AG04450 (cell line): ENCODE results near the gene KCNIP1. TPM values are rescaled to one million over a fixed set of nuclear protein-coding genes. Genes with fewer than 3 reads are reported as not detected.

Source experiments
- CTCF ChIA-PET: fragments of 300-600, 350-600 bp; formaldehyde crosslinking; extraction: SDS; loops from one replicate; lab custom pipeline; 2022; ENCODE audit warnings: antibody characterized with exemption, inconsistent platforms; lab: Charles Lee
- POLR2A ChIA-PET: fragments of 350-600 bp; formaldehyde crosslinking; extraction: SDS; loops from one replicate; lab custom pipeline; 2021; ENCODE audit warnings: antibody characterized with exemption, inconsistent platforms; lab: Yijun Ruan, JAX
- DNase-seq: peaks from one replicate; pipeline ENCODE4 v3.0.0-alpha.2; 2011; ENCODE audit warnings: low read depth, low spot score
- H3K27ac ChIP-seq: one replicate; pipeline ENCODE4 v1.5.1; 2012; ENCODE audit warnings: low read depth, low read length, control low read depth
- H3K27me3 ChIP-seq: one replicate; pipeline ENCODE4 v1.6.0; 2012; ENCODE audit warnings: low read length; ENCODE audit not compliant: control insufficient read depth, insufficient read depth
- H3K4me3 ChIP-seq: 2 replicates; pipeline ENCODE4 v1.5.1; 2011; ENCODE audit warnings: mild to moderate bottlenecking, low read depth, low read length, control low read depth
- H3K9me3 ChIP-seq: 2 replicates; pipeline ENCODE4 v1.5.1; 2012; ENCODE audit warnings: low read length; ENCODE audit not compliant: control insufficient read depth, insufficient read depth
- polyA plus RNA-seq: library from polyadenylated mRNA; depleted of rRNA; stranded (reverse); fragments of >200 nt; gene quantifications from 2 replicates; pipeline ENCODE4 v1.2.3, GENCODE V29; 2011
- TF ChIP-seq, protein P1 (sequence below): IDR thresholded peaks from 2 replicates; pipeline ENCODE4 v1.5.1; 2011; ENCODE audit warnings: low read depth, low read length, control low read depth, inconsistent platforms

The KCNIP1 gene
- polyA plus RNA-seq, 1 experiment = not detected

DNA sequence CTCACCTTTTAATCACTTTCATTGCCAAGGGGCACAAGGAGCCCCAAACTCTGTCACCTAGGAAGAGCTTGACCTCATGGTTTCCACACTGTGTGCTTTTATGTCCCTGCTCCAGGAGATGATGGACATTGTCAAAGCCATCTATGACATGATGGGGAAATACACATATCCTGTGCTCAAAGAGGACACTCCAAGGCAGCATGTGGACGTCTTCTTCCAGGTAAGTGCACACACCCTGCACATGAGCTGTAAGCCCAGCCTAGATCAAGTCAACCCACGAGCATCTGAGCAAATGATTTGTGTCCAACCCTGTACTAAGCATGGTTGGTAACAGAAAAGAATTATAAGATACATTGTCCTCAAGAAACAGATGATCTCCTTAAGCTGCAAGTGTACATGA, 228.9 kb downstream of the KCNIP1 start:
- no peak for DNase-seq
- TF ChIP-seq, protein P1, sequence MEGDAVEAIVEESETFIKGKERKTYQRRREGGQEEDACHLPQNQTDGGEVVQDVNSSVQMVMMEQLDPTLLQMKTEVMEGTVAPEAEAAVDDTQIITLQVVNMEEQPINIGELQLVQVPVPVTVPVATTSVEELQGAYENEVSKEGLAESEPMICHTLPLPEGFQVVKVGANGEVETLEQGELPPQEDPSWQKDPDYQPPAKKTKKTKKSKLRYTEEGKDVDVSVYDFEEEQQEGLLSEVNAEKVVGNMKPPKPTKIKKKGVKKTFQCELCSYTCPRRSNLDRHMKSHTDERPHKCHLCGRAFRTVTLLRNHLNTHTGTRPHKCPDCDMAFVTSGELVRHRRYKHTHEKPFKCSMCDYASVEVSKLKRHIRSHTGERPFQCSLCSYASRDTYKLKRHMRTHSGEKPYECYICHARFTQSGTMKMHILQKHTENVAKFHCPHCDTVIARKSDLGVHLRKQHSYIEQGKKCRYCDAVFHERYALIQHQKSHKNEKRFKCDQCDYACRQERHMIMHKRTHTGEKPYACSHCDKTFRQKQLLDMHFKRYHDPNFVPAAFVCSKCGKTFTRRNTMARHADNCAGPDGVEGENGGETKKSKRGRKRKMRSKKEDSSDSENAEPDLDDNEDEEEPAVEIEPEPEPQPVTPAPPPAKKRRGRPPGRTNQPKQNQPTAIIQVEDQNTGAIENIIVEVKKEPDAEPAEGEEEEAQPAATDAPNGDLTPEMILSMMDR = no peak
- no peak overlapping the region for H3K4me3 ChIP-seq
- ChIA-PET CTCF (interaction anchor here (1.4 kb wide), 1 partner anchor 12 kb away, joined by 5 read pairs; no protein-coding TSS in a partner anchor), POLR2A (interaction anchor here (0.6 kb wide), 1 partner anchor 860 kb away, joined by 5 read pairs; no protein-coding TSS in a partner anchor)
- no peak overlapping the region for H3K27ac ChIP-seq
- no peaks in the 10 kb centered on the region for H3K9me3 ChIP-seq
- H3K27me3 ChIP-seq = no peaks in the 10 kb centered on the region

DNA sequence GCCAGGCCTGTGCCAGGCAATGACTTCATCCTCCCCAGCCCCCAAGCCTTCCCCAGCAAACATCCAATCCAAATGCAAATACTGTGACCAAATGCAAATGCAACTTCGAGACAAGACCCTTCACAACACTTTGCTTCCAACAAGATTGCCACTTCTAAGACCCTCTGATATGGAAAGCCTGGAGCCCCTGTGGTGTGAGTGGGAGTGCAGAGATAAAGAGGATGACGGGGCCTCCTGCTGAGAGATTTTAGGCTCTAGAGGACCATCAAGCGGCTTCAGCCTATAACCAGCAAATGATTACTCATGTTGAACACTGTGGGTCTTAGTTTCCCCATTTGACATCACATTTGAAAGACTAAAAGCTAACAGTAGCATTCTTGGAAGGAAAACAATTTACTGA, 233.1 kb downstream of the KCNIP1 start:
- Histone ChIP-seq H3K9me3 (no peaks in the 10 kb centered on the region), H3K27me3 (no peaks in the 10 kb centered on the region), H3K27ac (no peak overlapping the region), H3K4me3 (no peak overlapping the region)
- CTCF ChIA-PET = no interaction called here
- no peak for DNase-seq
- POLR2A ChIA-PET = no interaction called here
- TF ChIP-seq, protein P1 = no peak

DNA sequence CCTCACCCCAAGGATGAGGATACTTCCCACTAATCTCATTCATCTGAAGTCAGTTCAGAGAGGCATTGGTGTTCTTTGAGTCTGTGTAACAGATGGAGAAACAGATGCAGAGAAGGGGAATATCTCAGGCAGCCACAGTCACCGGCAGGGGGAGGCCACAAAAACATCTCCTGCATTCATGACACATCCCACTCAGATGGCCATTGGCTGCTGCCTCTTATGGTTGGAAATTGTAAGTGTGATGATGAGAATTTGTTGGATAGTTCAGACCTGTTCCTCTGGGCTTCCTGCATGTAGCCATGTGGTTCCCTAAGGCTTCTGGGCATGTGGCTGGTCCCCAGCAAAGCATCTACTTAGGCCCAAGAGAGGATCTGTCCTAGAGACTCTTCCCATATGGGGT, 233.8 kb downstream of the KCNIP1 start:
- Histone ChIP-seq H3K27ac (no peak overlapping the region), H3K9me3 (no peaks in the 10 kb centered on the region), H3K4me3 (no peak overlapping the region), H3K27me3 (no peaks in the 10 kb centered on the region)
- TF ChIP-seq, protein P1 = no peak
- DNase-seq = no peak
- POLR2A ChIA-PET = no interaction called here
- CTCF ChIA-PET = no interaction called here

DNA sequence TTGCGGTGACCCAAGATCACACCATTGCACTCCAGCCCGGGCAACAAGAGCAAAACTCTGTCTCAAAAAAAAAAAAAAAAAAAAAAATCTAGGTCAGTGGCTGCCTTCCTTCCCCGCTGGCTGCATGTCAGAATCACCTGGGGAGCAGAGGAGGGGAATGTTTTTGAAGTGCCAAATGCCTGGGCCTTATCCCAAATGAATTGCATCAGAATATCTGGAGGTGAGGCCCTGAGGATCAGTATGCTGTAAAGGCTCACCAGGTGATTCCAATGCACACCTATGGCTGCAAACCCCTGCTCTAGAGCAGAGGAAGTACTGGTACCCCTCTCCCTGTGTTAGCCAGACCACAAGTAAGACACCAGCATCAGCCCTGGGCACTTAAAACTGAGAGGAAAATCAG, 235.0 kb downstream of the KCNIP1 start:
- Histone ChIP-seq H3K27ac (no peak overlapping the region), H3K4me3 (no peak overlapping the region), H3K9me3 (no peaks in the 10 kb centered on the region; the same call in 1 of the 2 replicates), H3K27me3 (no peaks in the 10 kb centered on the region)
- ChIA-PET POLR2A (no interaction called here), CTCF (interaction anchor here (0.7 kb wide), 1 partner anchor 471 kb away, joined by 4 read pairs; no protein-coding TSS in a partner anchor)
- TF ChIP-seq, protein P1 = no peak
- DNase-seq = no peak

DNA sequence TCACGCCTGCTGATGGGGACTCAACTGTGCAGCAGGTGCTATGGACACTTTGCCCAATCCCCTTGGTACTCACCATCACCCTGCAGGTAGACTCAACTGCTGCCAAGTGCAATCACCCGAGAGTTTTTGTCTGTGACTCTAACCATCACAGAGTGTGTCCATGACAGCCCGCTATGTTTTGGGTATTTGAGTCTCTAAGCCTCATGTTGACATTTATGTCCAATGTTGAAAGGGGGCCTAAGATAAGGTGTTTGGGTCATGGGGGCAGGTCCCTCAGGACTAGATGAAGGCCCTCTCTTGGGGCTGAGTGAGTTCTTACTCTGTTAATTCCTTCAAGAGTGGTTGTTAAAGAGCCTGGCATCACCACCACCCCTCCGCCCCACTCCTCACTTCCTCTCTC, 235.6 kb downstream of the KCNIP1 start:
- H3K9me3 ChIP-seq = no peaks in the 10 kb centered on the region; the same call in 1 of the 2 replicates
- no peaks in the 10 kb centered on the region for H3K27me3 ChIP-seq
- CTCF ChIA-PET = interaction anchor here (1.8 kb wide), 1 partner anchor 603 kb away, joined by 5 read pairs; no protein-coding TSS in a partner anchor
- DNase-seq = no peak
- no peak overlapping the region for H3K27ac ChIP-seq
- TF ChIP-seq, protein P1 = no peak
- no peak overlapping the region for H3K4me3 ChIP-seq
- POLR2A ChIA-PET = no interaction called here
